ENCODE data around the gene LAMA5.

The LAMA5 gene

GRCh38 chr20:62404112-62404665 lies 37.1 kb upstream of the LAMA5 start:
- H3K27me3 ChIP-seq (ENCODE audit: control insufficient read depth, insufficient read depth, low read length, poor library complexity, severe bottlenecking): peaks cover 10% of the 10 kb centered on the region
- H3K4me3 ChIP-seq (ENCODE audit: insufficient read depth, low read depth, low read length): no peak overlapping the region
- no peaks in the 10 kb centered on the region for H3K9me3 ChIP-seq (ENCODE audit: control insufficient read depth, low read length)
- no peaks in the 10 kb centered on the region for H3K36me3 ChIP-seq (ENCODE audit: control insufficient read depth, insufficient read depth, low read length)
- WGBS, 2 experiments: 94% methylated on average over 9 of the region's 9 CpGs
- H3K27ac ChIP-seq (ENCODE audit: insufficient read depth, low read depth, low read length, poor library complexity, severe bottlenecking): no peak overlapping the region
- H3K4me1 ChIP-seq (ENCODE audit: control insufficient read depth, insufficient read depth, low read length): peaks cover 10% of the 10 kb centered on the region

DNA sequence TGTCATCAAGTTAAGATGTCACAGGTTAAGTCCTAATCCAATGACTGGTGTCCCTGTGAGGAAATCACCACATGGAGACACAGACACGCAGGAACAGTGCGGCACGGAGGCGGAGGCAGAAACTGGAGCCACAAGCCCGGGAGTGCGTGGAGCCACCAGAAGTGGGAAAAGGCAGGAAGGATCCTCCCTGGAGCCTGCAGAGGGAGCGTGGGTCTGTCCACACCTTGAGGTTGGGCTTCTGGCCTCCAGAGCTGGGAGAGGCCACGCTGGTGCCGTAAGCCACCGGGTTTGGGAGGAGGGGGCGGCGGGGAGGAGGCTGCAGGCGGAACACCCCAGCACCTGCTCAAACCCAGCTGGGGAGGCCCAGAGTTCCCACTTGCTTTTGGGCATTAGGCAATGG lies 36.2 kb upstream of the LAMA5 start:
- no peaks in the 10 kb centered on the region for H3K36me3 ChIP-seq (ENCODE audit: control insufficient read depth, insufficient read depth, low read length)
- H3K27ac ChIP-seq (ENCODE audit: insufficient read depth, low read depth, low read length, poor library complexity, severe bottlenecking): no peak overlapping the region
- no peaks in the 10 kb centered on the region for H3K9me3 ChIP-seq (ENCODE audit: control insufficient read depth, low read length)
- WGBS, 2 experiments: 94% methylated on average over 13 of the region's 13 CpGs
- H3K4me3 ChIP-seq (ENCODE audit: insufficient read depth, low read depth, low read length): no peak overlapping the region
- H3K4me1 ChIP-seq (ENCODE audit: control insufficient read depth, insufficient read depth, low read length): peaks cover 10% of the 10 kb centered on the region
- peaks cover 4% of the 10 kb centered on the region for H3K27me3 ChIP-seq (ENCODE audit: control insufficient read depth, insufficient read depth, low read length, poor library complexity, severe bottlenecking)

GRCh38 chr20:62402456-62403150 lies 35.5 kb upstream of the LAMA5 start:
- Histone ChIP-seq H3K4me1 (ENCODE audit: control insufficient read depth, insufficient read depth, low read length) (peaks cover 10% of the 10 kb centered on the region), H3K4me3 (ENCODE audit: insufficient read depth, low read depth, low read length) (no peak overlapping the region), H3K27ac (ENCODE audit: insufficient read depth, low read depth, low read length, poor library complexity, severe bottlenecking) (no peak overlapping the region), H3K9me3 (ENCODE audit: control insufficient read depth, low read length) (no peaks in the 10 kb centered on the region), H3K27me3 (ENCODE audit: control insufficient read depth, insufficient read depth, low read length, poor library complexity, severe bottlenecking) (no peaks in the 10 kb centered on the region), H3K36me3 (ENCODE audit: control insufficient read depth, insufficient read depth, low read length) (no peaks in the 10 kb centered on the region)
- 95 to 96% methylated on average over 23 of the region's 23 CpGs for WGBS, 2 experiments

DNA sequence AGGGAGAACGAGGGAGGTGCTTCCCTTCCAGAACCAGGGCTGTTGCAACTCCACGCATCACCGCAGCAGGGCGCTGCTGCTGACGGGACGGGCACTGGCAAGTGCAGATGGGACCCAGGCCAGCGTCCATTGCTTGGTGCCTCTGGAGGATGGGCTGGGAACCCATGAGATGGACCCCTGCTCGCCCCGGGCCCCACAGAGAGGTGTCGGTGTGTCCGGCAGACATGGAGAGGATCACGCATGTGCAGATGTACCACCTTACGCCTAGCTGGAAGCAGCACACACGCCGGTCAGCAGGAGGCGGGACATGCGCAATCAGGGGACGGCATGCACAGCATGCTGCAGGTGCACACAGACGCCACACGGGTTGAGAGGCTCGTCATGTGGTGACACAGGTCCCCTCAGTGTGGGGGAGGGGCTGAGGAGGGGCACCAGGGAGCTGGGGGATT lies 34.2 kb upstream of the LAMA5 start:
- H3K4me1 ChIP-seq (ENCODE audit: control insufficient read depth, insufficient read depth, low read length): peaks cover 7% of the 10 kb centered on the region
- no peak overlapping the region for H3K4me3 ChIP-seq (ENCODE audit: insufficient read depth, low read depth, low read length)
- no peak overlapping the region for H3K27ac ChIP-seq (ENCODE audit: insufficient read depth, low read depth, low read length, poor library complexity, severe bottlenecking)
- H3K36me3 ChIP-seq (ENCODE audit: control insufficient read depth, insufficient read depth, low read length): no peaks in the 10 kb centered on the region
- H3K9me3 ChIP-seq (ENCODE audit: control insufficient read depth, low read length): no peaks in the 10 kb centered on the region
- H3K27me3 ChIP-seq (ENCODE audit: control insufficient read depth, insufficient read depth, low read length, poor library complexity, severe bottlenecking): no peaks in the 10 kb centered on the region
- 84 to 87% methylated on average over 21 of the region's 21 CpGs for WGBS, 2 experiments

- Histone ChIP-seq H3K27me3 (ENCODE audit: control insufficient read depth, insufficient read depth, low read length, poor library complexity, severe bottlenecking) (no peaks in the 10 kb centered on the region), H3K36me3 (ENCODE audit: control insufficient read depth, insufficient read depth, low read length) (no peaks in the 10 kb centered on the region), H3K27ac (ENCODE audit: insufficient read depth, low read depth, low read length, poor library complexity, severe bottlenecking) (no peak overlapping the region), H3K4me3 (ENCODE audit: insufficient read depth, low read depth, low read length) (no peak overlapping the region), H3K9me3 (ENCODE audit: control insufficient read depth, low read length) (no peaks in the 10 kb centered on the region), H3K4me1 (ENCODE audit: control insufficient read depth, insufficient read depth, low read length) (peaks cover 3% of the 10 kb centered on the region)
- WGBS, 2 experiments: 91 to 93% methylated on average over 10 of the region's 10 CpGs
These were observed 33.4 kb upstream of the LAMA5 start for GRCh38 chr20:62400541-62400940.

DNA sequence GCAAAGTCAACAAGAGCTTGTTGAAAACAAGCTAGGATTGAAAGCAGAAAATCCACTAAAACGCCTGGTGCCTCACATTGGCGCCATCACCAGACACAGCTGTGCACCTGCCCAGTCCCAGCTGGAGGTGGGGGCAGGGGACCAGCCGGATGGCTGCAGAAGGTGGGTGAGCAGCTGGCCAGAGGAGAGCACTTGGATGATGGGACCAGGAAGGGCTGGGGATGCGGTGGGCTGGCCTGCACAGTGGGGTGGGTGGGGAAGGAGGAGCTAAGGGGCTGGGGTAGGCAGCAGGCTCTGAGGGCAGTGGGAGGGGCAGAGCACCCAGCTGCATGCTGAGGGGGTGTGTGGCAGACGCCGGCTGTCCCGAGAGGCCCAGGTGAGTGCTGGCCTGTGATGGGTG lies 32.9 kb upstream of the LAMA5 start:
- Histone ChIP-seq H3K4me3 (ENCODE audit: insufficient read depth, low read depth, low read length) (no peak overlapping the region), H3K27me3 (ENCODE audit: control insufficient read depth, insufficient read depth, low read length, poor library complexity, severe bottlenecking) (no peaks in the 10 kb centered on the region)
- 90 to 91% methylated on average over 7 of the region's 7 CpGs for WGBS, 2 experiments

GRCh38 chr20:62398120-62398821 lies 31.2 kb upstream of the LAMA5 start:
- no peak overlapping the region for H3K4me3 ChIP-seq (ENCODE audit: insufficient read depth, low read depth, low read length)
- no peaks in the 10 kb centered on the region for H3K9me3 ChIP-seq (ENCODE audit: control insufficient read depth, low read length)
- H3K4me1 ChIP-seq (ENCODE audit: control insufficient read depth, insufficient read depth, low read length): no peaks in the 10 kb centered on the region
- no peaks in the 10 kb centered on the region for H3K27me3 ChIP-seq (ENCODE audit: control insufficient read depth, insufficient read depth, low read length, poor library complexity, severe bottlenecking)
- 94% methylated on average over 19 of the region's 19 CpGs for WGBS, 2 experiments
- H3K27ac ChIP-seq (ENCODE audit: insufficient read depth, low read depth, low read length, poor library complexity, severe bottlenecking): no peak overlapping the region
- no peaks in the 10 kb centered on the region for H3K36me3 ChIP-seq (ENCODE audit: control insufficient read depth, insufficient read depth, low read length)

More for the DNA sequence above, 32.9 kb upstream of the LAMA5 start:
- Histone ChIP-seq H3K9me3 (ENCODE audit: control insufficient read depth, low read length) (no peaks in the 10 kb centered on the region), H3K36me3 (ENCODE audit: control insufficient read depth, insufficient read depth, low read length) (no peaks in the 10 kb centered on the region), H3K4me1 (ENCODE audit: control insufficient read depth, insufficient read depth, low read length) (peaks cover under 1% of the 10 kb centered on the region), H3K27ac (ENCODE audit: insufficient read depth, low read depth, low read length, poor library complexity, severe bottlenecking) (no peak overlapping the region)

GRCh38 chr20:62396367-62397239 lies 29.5 kb upstream of the LAMA5 start:
- 94% methylated on average over 35 of the region's 35 CpGs for WGBS, 2 experiments
- H3K27me3 ChIP-seq (ENCODE audit: control insufficient read depth, insufficient read depth, low read length, poor library complexity, severe bottlenecking): no peaks in the 10 kb centered on the region
- no peak overlapping the region for H3K4me3 ChIP-seq (ENCODE audit: insufficient read depth, low read depth, low read length)
- H3K36me3 ChIP-seq (ENCODE audit: control insufficient read depth, insufficient read depth, low read length): peaks cover 2% of the 10 kb centered on the region
- H3K4me1 ChIP-seq (ENCODE audit: control insufficient read depth, insufficient read depth, low read length): no peaks in the 10 kb centered on the region
- no peaks in the 10 kb centered on the region for H3K9me3 ChIP-seq (ENCODE audit: control insufficient read depth, low read length)
- H3K27ac ChIP-seq (ENCODE audit: insufficient read depth, low read depth, low read length, poor library complexity, severe bottlenecking): no peak overlapping the region

DNA sequence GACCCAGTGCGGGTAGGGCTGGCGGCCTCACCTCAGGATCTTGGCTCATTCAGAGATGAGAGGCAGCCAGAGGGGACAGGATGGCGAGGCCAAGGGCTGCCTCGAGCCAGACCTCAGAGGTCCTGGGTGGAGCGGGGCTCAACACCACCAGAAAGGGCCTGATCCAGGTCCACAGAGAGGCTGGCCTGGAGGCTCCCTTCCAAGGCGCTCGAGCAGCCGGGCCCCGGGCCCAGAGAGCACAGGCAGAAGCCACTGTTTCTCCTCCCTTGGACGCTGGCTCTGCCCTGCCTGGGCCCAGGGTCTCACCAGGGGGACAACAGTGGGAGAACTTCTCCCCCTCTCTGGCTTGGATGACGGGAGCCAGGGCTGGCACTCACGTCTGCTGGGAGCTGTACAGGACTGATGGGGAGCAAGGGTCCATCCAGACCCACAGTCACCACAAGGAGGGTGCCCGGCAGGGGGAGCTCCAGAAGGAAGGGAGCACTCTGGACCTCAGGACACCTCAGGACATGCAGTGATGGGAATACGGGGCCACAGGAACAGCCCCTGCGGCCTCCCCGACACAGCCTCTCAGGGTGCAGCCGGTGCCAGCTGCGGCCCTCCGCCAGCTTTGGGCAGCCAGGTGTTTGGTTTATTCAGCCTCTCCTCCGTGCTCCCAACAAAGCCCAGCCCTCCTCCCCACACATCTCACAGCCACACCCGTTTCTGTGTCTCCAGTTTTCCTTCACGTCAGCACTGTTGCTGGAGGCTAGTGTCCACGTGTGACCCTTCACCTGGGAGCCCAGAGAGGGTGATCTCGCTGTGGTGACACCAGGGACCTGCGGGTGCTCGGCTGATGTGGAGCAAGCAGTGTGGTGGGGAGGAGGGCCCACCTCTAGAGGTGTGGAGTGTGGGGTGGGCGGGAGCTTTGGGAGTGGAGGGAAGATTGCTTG lies 28.5 kb upstream of the LAMA5 start:
- no peak overlapping the region for H3K27ac ChIP-seq (ENCODE audit: insufficient read depth, low read depth, low read length, poor library complexity, severe bottlenecking)
- no peaks in the 10 kb centered on the region for H3K4me1 ChIP-seq (ENCODE audit: control insufficient read depth, insufficient read depth, low read length)
- WGBS, 2 experiments: 93% methylated on average over 27 of the region's 27 CpGs
- H3K27me3 ChIP-seq (ENCODE audit: control insufficient read depth, insufficient read depth, low read length, poor library complexity, severe bottlenecking): no peaks in the 10 kb centered on the region
- no peaks in the 10 kb centered on the region for H3K9me3 ChIP-seq (ENCODE audit: control insufficient read depth, low read length)
- peaks cover 2% of the 10 kb centered on the region for H3K36me3 ChIP-seq (ENCODE audit: control insufficient read depth, insufficient read depth, low read length)
- no peak overlapping the region for H3K4me3 ChIP-seq (ENCODE audit: insufficient read depth, low read depth, low read length)

Data from ectodermal cell (in vitro differentiated cells).